GM12892 (cell line): ENCODE data around the gene MYL11.
"Not testable (repeated sequence)": the region's sequence is repeated elsewhere in the genome, so short reads cannot be mapped to it uniquely, and the experiment has no call there.

ENCODE experiments used
- POLR2A ChIP-seq: IDR thresholded peaks from 2 replicates; pipeline ENCODE4 v1.6.1; 2011; ENCODE audit warnings: low read depth, low read length, control low read depth
- POLR2AphosphoS5 ChIP-seq: IDR thresholded peaks from 2 replicates; pipeline ENCODE4 v1.6.1; 2011; ENCODE audit warnings: low read depth, low read length, control low read depth

DNA sequence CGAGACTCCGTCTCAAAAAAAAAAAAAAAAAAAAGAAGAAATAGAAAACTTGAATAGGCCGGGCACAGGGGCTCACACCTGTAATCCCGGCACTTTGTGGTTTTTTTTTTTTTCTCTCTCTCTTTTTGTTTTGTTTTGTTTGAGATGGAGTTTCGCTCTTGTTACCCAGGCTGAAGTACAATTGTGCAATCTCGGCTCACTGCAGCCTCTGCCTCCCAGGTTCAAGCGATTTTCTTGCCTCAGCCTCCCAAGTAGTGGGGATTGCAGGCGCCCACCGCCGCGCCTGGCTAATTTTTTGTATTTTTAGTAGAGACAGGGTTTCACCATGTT is 31.1 kb upstream of the MYL11 start:
- not testable (repeated sequence) for TF ChIP-seq POLR2A, POLR2AphosphoS5
